Mesendoderm (in vitro differentiated cells): ENCODE measurements around the gene NT5DC1.

Experiments
- DNase-seq: peaks from one replicate; pipeline ENCODE4 v3.0.0; 2013
- H2AK5ac ChIP-seq: 2 replicates; pipeline ENCODE4 v1.6.1; 2013; ENCODE audit warnings: low read length, inconsistent platforms
- H2BK120ac ChIP-seq: 2 replicates; pipeline ENCODE4 v1.6.1; 2013; ENCODE audit warnings: low read depth, mild to moderate bottlenecking, low read length, moderate library complexity, mixed read lengths
- H2BK15ac ChIP-seq: replicated peaks from 2 replicates; pipeline ENCODE4 v1.6.1; 2013; ENCODE audit warnings: low read depth, mild to moderate bottlenecking, moderate library complexity
- H2BK5ac ChIP-seq: 2 replicates; pipeline ENCODE4 v1.6.1; 2013; ENCODE audit warnings: low read length, inconsistent platforms
- H3K18ac ChIP-seq: 2 replicates; pipeline ENCODE4 v1.6.1; 2013; ENCODE audit warnings: mild to moderate bottlenecking, low read length, mixed read lengths
- H3K23ac ChIP-seq: one replicate; pipeline ENCODE4 v1.6.1; 2013; ENCODE audit warnings: low read length
- H3K27ac ChIP-seq: 2 replicates; pipeline ENCODE4 v1.5.1; 2013; ENCODE audit warnings: low read depth, mild to moderate bottlenecking, inconsistent platforms, low read length, moderate library complexity
- H3K27me3 ChIP-seq: 2 replicates; pipeline ENCODE4 v1.6.1; 2013; ENCODE audit warnings: low read length, control low read depth, mild to moderate bottlenecking, inconsistent platforms; ENCODE audit not compliant: insufficient read depth, poor library complexity
- H3K36me3 ChIP-seq: 2 replicates; pipeline ENCODE4 v1.6.1; 2013; ENCODE audit warnings: low read length, inconsistent platforms; ENCODE audit not compliant: control insufficient read depth, insufficient read depth
- H3K4ac ChIP-seq: one replicate; pipeline ENCODE4 v1.6.1; 2013; ENCODE audit warnings: low read depth, mild to moderate bottlenecking, low read length, moderate library complexity
- H3K4me1 ChIP-seq: 2 replicates; pipeline ENCODE4 v1.6.1; 2013; ENCODE audit warnings: low read depth, low read length, inconsistent platforms; ENCODE audit not compliant: control insufficient read depth
- H3K4me2 ChIP-seq: 2 replicates; pipeline ENCODE4 v1.6.1; 2013; ENCODE audit warnings: low read length
- H3K4me3 ChIP-seq: 2 replicates; pipeline ENCODE4 v1.5.1; 2013; ENCODE audit warnings: mild to moderate bottlenecking, low read length
- H3K56ac ChIP-seq: one replicate; pipeline ENCODE4 v1.6.1; 2013; ENCODE audit warnings: low read length
- H3K79me1 ChIP-seq: 2 replicates; pipeline ENCODE4 v1.6.1; 2013; ENCODE audit warnings: low read length, inconsistent platforms
- H3K79me2 ChIP-seq: 2 replicates; pipeline ENCODE4 v1.6.1; 2013; ENCODE audit warnings: mild to moderate bottlenecking, low read length; ENCODE audit not compliant: control insufficient read depth, insufficient read depth
- H3K9ac ChIP-seq: 2 replicates; pipeline ENCODE4 v1.6.1; 2013; ENCODE audit warnings: low read length, inconsistent platforms
- H4K5ac ChIP-seq: one replicate; pipeline ENCODE4 v1.6.1; 2013; ENCODE audit warnings: low read length
- H4K8ac ChIP-seq: one replicate; pipeline ENCODE4 v1.6.1; 2013; ENCODE audit warnings: low read depth, mild to moderate bottlenecking, control low read depth, low read length, moderate library complexity
- WGBS: extraction: QIAGEN DNeasy Blood & Tissue Kit; methylation state at CpG from one replicate; pipeline ENCODE4 v1.1.7; 2013; ENCODE audit warnings: low lambda C conversion rate, missing lambda C conversion rate; ENCODE audit not compliant: insufficient coverage; ENCODE audit errors: extremely low coverage; 5-methylcytosine and 5-hydroxymethylcytosine counted together

Gene NT5DC1

DNA sequence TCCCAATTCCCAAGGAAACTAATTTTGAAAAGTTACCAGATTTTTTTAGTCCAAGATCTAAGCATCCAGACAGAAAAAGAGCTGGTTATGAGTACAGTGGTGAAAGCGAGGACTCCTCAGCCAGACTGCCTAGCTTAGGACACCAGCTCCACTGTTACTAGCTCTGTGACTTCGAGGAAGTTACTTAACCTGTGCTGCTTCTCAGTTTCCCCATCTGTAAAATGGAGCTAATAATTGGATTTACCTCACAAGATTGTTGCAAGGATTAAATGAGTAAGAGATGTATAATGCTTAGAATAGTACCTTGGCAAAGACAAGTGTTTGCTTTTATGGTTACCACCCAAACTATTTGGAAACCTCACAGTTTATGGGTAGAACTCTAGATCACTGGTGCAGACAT is 1.1 kb downstream of the NT5DC1 start:
- H3K9ac ChIP-seq: peak overlapping the region; percentile 84

DNA sequence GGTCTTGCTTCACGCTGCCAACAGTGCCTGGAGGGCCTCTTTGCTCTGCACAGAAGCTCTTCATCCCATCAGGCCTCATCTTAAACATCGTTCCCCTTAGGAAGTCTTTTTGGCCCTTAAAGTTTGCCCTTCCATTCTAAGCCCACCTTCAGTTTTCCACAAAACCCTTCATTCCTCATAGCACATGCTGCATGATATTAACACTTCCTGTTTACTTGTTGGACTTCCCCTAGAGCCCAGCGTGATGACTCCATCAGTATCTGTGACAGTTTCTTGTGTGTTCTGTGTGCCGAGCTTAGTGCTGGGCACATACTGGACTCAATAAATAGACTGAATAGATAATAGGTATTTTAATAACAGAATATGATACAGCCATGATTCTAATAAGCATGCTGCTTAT is 2.2 kb downstream of the NT5DC1 start:
- Histone ChIP-seq H3K56ac (no peak overlapping the region), H3K36me3 (no peaks in the 10 kb centered on the region), H3K4ac (no peak overlapping the region), H3K27ac (no peak overlapping the region), H4K8ac (no peak overlapping the region), H3K4me3 (no peak overlapping the region), H3K27me3 (no peaks in the 10 kb centered on the region), H3K4me1 (no peaks in the 10 kb centered on the region), H2BK120ac (no peak overlapping the region), H3K9ac (no peak overlapping the region), H2BK15ac (no peak overlapping the region), H3K23ac (no peak overlapping the region), H3K4me2 (no peak overlapping the region), H2AK5ac (no peak overlapping the region), H3K18ac (no peak overlapping the region), H3K79me1 (peaks cover 21% of the 10 kb centered on the region), H2BK5ac (no peak overlapping the region), H4K5ac (no peak overlapping the region), H3K79me2 (peaks cover 4% of the 10 kb centered on the region)
- DNase-seq: no peak
- WGBS: no CpG with 5 or more reads among the region's 4 CpGs

More for the DNA sequence above, 1.1 kb downstream of the NT5DC1 start:
- Histone ChIP-seq H3K4ac (no peak overlapping the region), H4K5ac (no peak overlapping the region), H2AK5ac (no peak overlapping the region), H3K4me2 (peak overlapping the region; percentile 61), H3K36me3 (no peaks in the 10 kb centered on the region), H3K27me3 (no peaks in the 10 kb centered on the region), H3K56ac (peak overlapping the region; percentile 99), H2BK5ac (no peak overlapping the region), H3K18ac (no peak overlapping the region), H3K79me1 (peaks cover 21% of the 10 kb centered on the region), H3K27ac (no peak overlapping the region), H3K4me1 (no peaks in the 10 kb centered on the region), H2BK120ac (no peak overlapping the region), H2BK15ac (no peak overlapping the region), H3K4me3 (no peak overlapping the region), H4K8ac (no peak overlapping the region), H3K23ac (no peak overlapping the region), H3K79me2 (peaks cover 4% of the 10 kb centered on the region)
- WGBS: no CpG with 5 or more reads among the region's 2 CpGs
- no peak for DNase-seq

DNA sequence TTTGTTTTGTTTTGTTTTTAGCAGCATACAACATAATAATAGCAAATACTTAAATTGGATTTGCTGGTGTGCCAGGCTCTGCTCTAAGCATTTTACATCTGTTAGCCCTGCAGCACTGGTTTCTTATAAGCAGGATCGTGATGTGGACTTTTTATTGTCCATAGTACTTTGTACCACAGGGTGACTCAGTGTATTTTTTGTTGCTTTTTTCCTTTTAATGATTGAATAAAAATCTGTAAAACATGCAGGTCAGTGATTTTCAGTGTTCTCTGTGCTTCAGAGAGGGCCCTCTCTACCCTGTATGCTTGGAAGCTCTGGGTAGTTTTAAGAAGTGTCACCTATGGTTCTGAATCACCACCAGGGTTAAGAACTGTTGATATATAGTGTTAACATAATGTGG is 4.0 kb downstream of the NT5DC1 start:
- Histone ChIP-seq H3K79me1 (peaks cover 21% of the 10 kb centered on the region), H2BK15ac (no peak overlapping the region), H3K4me3 (no peak overlapping the region), H3K9ac (no peak overlapping the region), H2BK5ac (no peak overlapping the region), H3K4me1 (no peaks in the 10 kb centered on the region), H3K56ac (no peak overlapping the region), H4K5ac (no peak overlapping the region), H3K18ac (no peak overlapping the region), H3K79me2 (peaks cover 4% of the 10 kb centered on the region), H2BK120ac (no peak overlapping the region), H2AK5ac (no peak overlapping the region), H3K4ac (no peak overlapping the region), H3K36me3 (no peaks in the 10 kb centered on the region), H3K23ac (no peak overlapping the region), H3K27me3 (no peaks in the 10 kb centered on the region), H3K4me2 (no peak overlapping the region), H3K27ac (no peak overlapping the region), H4K8ac (no peak overlapping the region)
- DNase-seq: no peak
- WGBS: no CpG with 5 or more reads among the region's 1 CpG

DNA sequence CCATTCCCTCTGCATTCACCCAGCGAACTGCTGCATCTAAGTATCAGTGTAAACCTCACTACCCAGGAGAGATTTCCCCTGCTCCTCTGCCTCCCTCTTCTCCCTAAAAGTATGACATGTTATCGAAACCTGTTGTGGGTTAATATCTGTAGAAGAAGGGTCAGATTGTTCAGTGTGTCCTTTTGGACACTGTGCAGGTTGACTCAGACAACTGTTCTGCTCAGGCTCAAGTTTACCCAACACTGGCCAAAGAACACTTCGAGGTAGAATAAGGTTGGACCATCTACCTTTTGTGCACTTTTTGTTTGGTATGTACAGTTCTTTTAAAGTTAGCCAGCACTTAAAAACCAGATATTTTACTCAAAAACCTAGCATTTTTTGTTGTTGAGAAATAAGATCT is 4.6 kb downstream of the NT5DC1 start:
- Histone ChIP-seq H3K79me2 (peaks cover 4% of the 10 kb centered on the region), H3K23ac (no peak overlapping the region), H3K27me3 (no peaks in the 10 kb centered on the region), H4K5ac (no peak overlapping the region), H2AK5ac (no peak overlapping the region), H3K56ac (no peak overlapping the region), H2BK5ac (no peak overlapping the region), H3K36me3 (no peaks in the 10 kb centered on the region), H2BK120ac (no peak overlapping the region), H3K27ac (no peak overlapping the region), H4K8ac (no peak overlapping the region), H3K4me3 (no peak overlapping the region), H3K4ac (no peak overlapping the region), H3K4me1 (no peaks in the 10 kb centered on the region), H3K4me2 (no peak overlapping the region), H3K9ac (no peak overlapping the region), H3K79me1 (peaks cover 21% of the 10 kb centered on the region), H2BK15ac (no peak overlapping the region), H3K18ac (no peak overlapping the region)
- DNase-seq: no peak
- WGBS: no CpG with 5 or more reads among the region's 3 CpGs

DNA sequence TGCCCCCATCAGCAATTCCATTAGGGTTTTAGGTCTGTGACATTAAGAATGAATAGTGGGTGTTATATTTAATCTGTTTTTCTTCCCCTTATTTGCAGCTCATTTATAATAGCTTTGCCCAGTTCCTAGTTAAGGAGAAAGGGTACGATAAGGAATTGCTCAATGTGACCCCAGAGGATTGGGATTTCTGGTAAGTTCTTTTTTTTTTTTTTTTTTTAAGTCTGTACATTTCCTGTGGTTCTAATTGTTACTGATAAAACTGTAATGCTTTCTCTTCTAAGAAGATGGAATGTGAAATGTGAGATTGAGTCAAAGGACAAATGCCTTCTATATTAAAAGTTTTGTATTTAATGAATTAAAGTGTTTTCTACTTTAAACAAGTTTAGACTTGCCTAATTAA is 5.5 kb downstream of the NT5DC1 start:
- H3K4me2 ChIP-seq: no peak overlapping the region
- no peak overlapping the region for H3K27ac ChIP-seq
- H3K4me1 ChIP-seq: no peaks in the 10 kb centered on the region
- no peak overlapping the region for H2BK120ac ChIP-seq
- H3K36me3 ChIP-seq: no peaks in the 10 kb centered on the region
- H3K79me1 ChIP-seq: peaks cover 21% of the 10 kb centered on the region
- no peak overlapping the region for H3K4me3 ChIP-seq
- no peak for DNase-seq
- H4K5ac ChIP-seq: no peak overlapping the region
- H2BK5ac ChIP-seq: no peak overlapping the region
- no peaks in the 10 kb centered on the region for H3K27me3 ChIP-seq
- H3K4ac ChIP-seq: no peak overlapping the region
- H3K56ac ChIP-seq: no peak overlapping the region
- no peak overlapping the region for H3K18ac ChIP-seq
- H3K9ac ChIP-seq: no peak overlapping the region
- H4K8ac ChIP-seq: no peak overlapping the region
- H2AK5ac ChIP-seq: no peak overlapping the region
- no peak overlapping the region for H3K23ac ChIP-seq
- H3K79me2 ChIP-seq: peaks cover 4% of the 10 kb centered on the region
- WGBS: no CpG with 5 or more reads among the region's 1 CpG
- no peak overlapping the region for H2BK15ac ChIP-seq

DNA sequence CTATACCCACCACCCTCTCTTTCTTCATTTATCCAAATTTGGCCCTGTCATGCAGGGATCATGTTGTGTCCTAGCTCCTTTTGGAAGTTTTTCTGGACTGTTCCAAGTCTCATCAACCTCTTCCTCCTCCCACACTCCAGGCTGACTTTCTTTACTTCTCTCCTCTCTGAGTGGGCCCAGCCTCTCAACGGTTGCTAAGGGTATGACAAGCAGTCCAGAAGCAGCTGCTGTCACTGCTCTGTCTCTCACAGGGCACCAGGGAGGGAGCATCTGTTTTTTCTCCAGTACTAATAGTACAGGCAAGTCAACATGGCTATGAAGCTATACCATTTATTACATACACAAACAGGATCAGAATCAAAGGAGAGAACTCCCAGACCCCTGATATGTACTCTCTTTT is 8.2 kb downstream of the NT5DC1 start:
- WGBS: no CpG with 5 or more reads among the region's 1 CpG
- Histone ChIP-seq H3K18ac (no peak overlapping the region), H3K36me3 (no peaks in the 10 kb centered on the region), H2BK5ac (no peak overlapping the region), H3K4me1 (no peaks in the 10 kb centered on the region), H2AK5ac (no peak overlapping the region), H3K56ac (no peak overlapping the region), H2BK120ac (no peak overlapping the region), H3K4ac (no peak overlapping the region), H3K79me2 (peaks cover 2% of the 10 kb centered on the region), H3K4me3 (no peak overlapping the region), H3K23ac (no peak overlapping the region), H3K27ac (no peak overlapping the region), H4K5ac (no peak overlapping the region), H3K27me3 (no peaks in the 10 kb centered on the region), H3K9ac (no peak overlapping the region), H2BK15ac (no peak overlapping the region), H3K79me1 (peaks cover 6% of the 10 kb centered on the region), H3K4me2 (no peak overlapping the region), H4K8ac (no peak overlapping the region)
- DNase-seq: peak; percentile 37
